ENCODE data around the gene MRPL48. TPM values are rescaled to one million over a fixed set of nuclear protein-coding genes. Genes with fewer than 3 reads are reported as not detected.

Gene MRPL48
- total RNA-seq, 1 experiment from 2014 or later = 66.8 TPM

Other genes with a start within 250 kb of the MRPL48 start
- gene FAM168A, start 189.8 kb upstream of the MRPL48 start, total RNA-seq (2021; ENCODE audit: unreplicated experiment) = 31.5 TPM
- 22.9 TPM for gene PLEKHB1, start 141.3 kb upstream of the MRPL48 start, total RNA-seq (2021; ENCODE audit: unreplicated experiment)
- 121 TPM for gene RAB6A, start 26.8 kb upstream of the MRPL48 start, total RNA-seq (2021; ENCODE audit: unreplicated experiment)
- 97.0 TPM for gene COA4, start 89.0 kb downstream of the MRPL48 start, total RNA-seq (2021; ENCODE audit: unreplicated experiment)
- 15.5 TPM for gene PAAF1, start 89.1 kb downstream of the MRPL48 start, total RNA-seq (2021; ENCODE audit: unreplicated experiment)
- gene DNAJB13, start 163.2 kb downstream of the MRPL48 start, total RNA-seq (2021; ENCODE audit: unreplicated experiment) = 0.22 TPM
- 20.4 TPM for gene UCP2, start 195.0 kb downstream of the MRPL48 start, total RNA-seq (2021; ENCODE audit: unreplicated experiment)
- gene UCP3, start 221.2 kb downstream of the MRPL48 start, total RNA-seq (2021; ENCODE audit: unreplicated experiment) = 1.3 TPM